Lung (tissue), 13 donors: ENCODE data around the gene ANKRD18B. TPM values are rescaled to one million over a fixed set of nuclear protein-coding genes. Genes with fewer than 3 reads are reported as not detected.
A peak's percentile ranks its signal among the peaks of the same experiment; 100 is the strongest.

Experiments
- ATAC-seq: fragments of 200-7000 bp; cut with Tn5 transposase; one replicate; pipeline ENCODE4 v1.9.1; 2020; ENCODE audit warnings: moderate number of reproducible peaks; ENCODE audit not compliant: insufficient read depth, low FRiP score
- DNase-seq, 3 donors: peaks; one replicate each; pipeline ENCODE4 v3.0.0-alpha.2; 2013 to 2017
- H3K27ac ChIP-seq, 2 donors: one replicate each; pipeline ENCODE4 v1.5.1; 2013; ENCODE audit warnings: mild to moderate bottlenecking in 2 of 2, moderate library complexity in 2 of 2, control low read depth in 1 of 2, inconsistent platforms in 1 of 2, low read depth in 1 of 2, low read length in 1 of 2
- H3K27me3 ChIP-seq, 3 donors: one replicate each; pipeline ENCODE4 v1.5.1; 2013; ENCODE audit warnings: low read length in 2 of 3; ENCODE audit not compliant: control insufficient read depth in 3 of 3, insufficient read depth in 3 of 3
- H3K36me3 ChIP-seq, 4 donors: one replicate each; pipeline ENCODE4 v1.5.1; 2013; ENCODE audit warnings: low read length in 4 of 4, mild to moderate bottlenecking in 1 of 4, moderate library complexity in 1 of 4; ENCODE audit not compliant: control insufficient read depth in 4 of 4, insufficient read depth in 4 of 4
- H3K4me1 ChIP-seq, 5 donors: one replicate each; pipeline ENCODE4 v1.5.1; 2013; ENCODE audit warnings: low read length in 5 of 5, mild to moderate bottlenecking in 2 of 5, moderate library complexity in 1 of 5; ENCODE audit not compliant: control insufficient read depth in 5 of 5, insufficient read depth in 5 of 5
- H3K4me3 ChIP-seq: one replicate; pipeline ENCODE4 v1.5.1; 2013; ENCODE audit warnings: mild to moderate bottlenecking, control low read depth, moderate library complexity
- H3K9ac ChIP-seq, 2 donors: one replicate each; pipeline ENCODE4 v1.5.1; 2013; ENCODE audit warnings: low read length in 2 of 2, control low read depth in 1 of 2; ENCODE audit not compliant: insufficient read depth in 1 of 2
- H3K9me3 ChIP-seq, 4 donors: one replicate each; pipeline ENCODE4 v1.5.1; 2013; ENCODE audit warnings: low read length in 3 of 4, mild to moderate bottlenecking in 1 of 4, moderate library complexity in 1 of 4; ENCODE audit not compliant: control insufficient read depth in 4 of 4, insufficient read depth in 3 of 4
- WGBS, 2 donors: extraction: QIAGEN DNeasy Blood & Tissue Kit; methylation state at CpG; one replicate each; pipeline ENCODE4 v1.1.7; 2013; 5-methylcytosine and 5-hydroxymethylcytosine counted together
- polyA plus RNA-seq, 2 donors: library from polyadenylated mRNA; stranded (reverse); fragments of 200-250 nt; gene quantifications; one replicate each; pipeline ENCODE4 v1.2.1, GENCODE V29; 2013
- small RNA-seq: library from RNA; depleted of rRNA; stranded (forward); fragments of <200 nt; gene quantifications from one replicate; pipeline ENCODE3, GENCODE V24; 2014; ENCODE audit warnings: low replicate concordance
- total RNA-seq, 2 donors: library from RNA; depleted of rRNA in 1 of 2; stranded (reverse); fragments of >200 nt in 1 of 2; gene quantifications; one replicate each; pipeline ENCODE4 v1.2.1, GENCODE V29; 2014 to 2021
- TF ChIP-seq, protein P1 (sequence below): IDR thresholded peaks from 2 replicates; pipeline ENCODE4 v1.5.1; 2012; ENCODE audit warnings: mild to moderate bottlenecking; ENCODE audit errors: control extremely low read depth, extremely low read depth
- donor health status: control.
- donor health status: control.
- donor health status: Bipolar disorder and iron deficiency.
- donor health status: healthy.
- donor health status: DM: yes; HTN: yes; CAD: no.

The ANKRD18B gene
- total and polyA plus RNA-seq, 4 donors: 0.27 to 2.2 (median 0.79) TPM

DNA sequence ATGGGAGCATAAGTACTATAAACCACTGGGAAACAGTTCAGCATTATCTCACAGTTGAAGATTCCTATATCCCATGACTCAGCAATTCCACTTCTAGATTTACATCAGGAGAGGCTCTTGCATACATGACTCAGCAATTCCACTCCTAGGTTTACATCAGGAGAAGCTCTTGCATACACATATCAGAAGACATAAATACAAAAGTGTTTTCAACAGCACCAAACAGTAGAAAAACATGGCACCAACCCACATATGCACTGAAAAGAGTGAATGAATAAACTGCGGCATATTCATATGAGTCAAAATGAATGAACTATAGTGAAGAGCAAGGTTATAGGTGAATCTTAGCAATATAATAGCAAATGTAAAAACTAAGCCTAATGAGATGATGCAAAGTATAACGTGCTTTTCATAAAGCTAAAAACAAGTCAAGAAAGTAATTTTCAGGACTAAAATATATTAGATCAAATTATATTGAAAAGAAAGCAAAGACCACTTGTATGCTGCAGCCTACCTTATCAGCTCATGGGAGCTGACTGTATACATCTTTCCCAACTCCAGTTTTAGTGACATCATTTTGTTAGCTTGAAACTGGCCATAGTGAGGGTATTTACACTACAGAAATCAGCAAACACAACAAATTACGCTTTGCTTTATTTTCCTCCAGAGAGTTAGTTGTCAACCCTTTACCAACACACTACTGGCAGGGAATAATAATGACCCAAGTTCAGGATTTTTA lies 95.8 kb downstream of the ANKRD18B start:
- no peak for ATAC-seq

DNA sequence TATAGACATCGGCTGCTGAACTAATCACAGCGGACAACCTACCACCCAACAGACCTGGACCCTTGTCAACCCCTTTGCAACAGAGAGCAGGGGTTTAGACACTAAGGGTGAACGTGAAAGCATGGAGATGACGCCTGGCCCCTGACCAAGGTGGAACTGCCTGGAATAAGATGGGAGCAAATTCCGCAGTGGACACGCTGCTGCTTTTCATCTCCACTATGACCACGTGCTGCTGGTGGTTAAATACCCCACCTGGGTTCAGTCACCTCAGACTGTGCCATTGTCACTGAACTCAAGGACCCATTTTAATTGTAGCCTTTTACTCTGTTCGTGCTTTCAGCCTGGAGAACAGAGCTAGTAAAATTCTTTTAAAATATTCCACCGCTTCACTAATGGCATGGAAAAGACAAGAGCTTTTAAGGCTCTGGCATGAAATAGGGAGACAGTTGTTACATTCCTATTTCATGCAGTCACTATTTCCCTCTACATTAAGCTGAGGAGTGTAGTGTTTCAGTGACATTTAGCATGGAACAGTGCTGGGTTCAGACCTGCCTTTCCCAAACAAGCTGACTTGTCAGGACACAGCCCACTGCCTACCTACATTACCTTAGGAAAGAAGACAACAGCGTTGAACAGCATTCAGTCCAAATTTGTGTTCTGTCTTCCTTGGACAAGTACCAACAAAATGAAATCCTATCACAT lies 96.8 kb downstream of the ANKRD18B start:
- Histone ChIP-seq H3K9ac (no peak overlapping the region), H3K36me3 (no peaks in the 10 kb centered on the region), H3K4me1 (peaks cover 0 to 2% (median 0%) of the 10 kb centered on the region in 5 donors), H3K27me3 (peaks cover 0 to 12% (median 10%) of the 10 kb centered on the region in 3 donors), H3K4me3 (no peak overlapping the region), H3K27ac (no peak overlapping the region), H3K9me3 (peaks cover 0 to 4% (median 0%) of the 10 kb centered on the region in 4 donors)
- WGBS, 2 donors: 69 to 84% methylated on average over 10 of the region's 10 CpGs
- DNase-seq (peak in 2 of 3 donors; percentile 4 to 21), ATAC-seq (no peak)
- TF ChIP-seq, protein P1, sequence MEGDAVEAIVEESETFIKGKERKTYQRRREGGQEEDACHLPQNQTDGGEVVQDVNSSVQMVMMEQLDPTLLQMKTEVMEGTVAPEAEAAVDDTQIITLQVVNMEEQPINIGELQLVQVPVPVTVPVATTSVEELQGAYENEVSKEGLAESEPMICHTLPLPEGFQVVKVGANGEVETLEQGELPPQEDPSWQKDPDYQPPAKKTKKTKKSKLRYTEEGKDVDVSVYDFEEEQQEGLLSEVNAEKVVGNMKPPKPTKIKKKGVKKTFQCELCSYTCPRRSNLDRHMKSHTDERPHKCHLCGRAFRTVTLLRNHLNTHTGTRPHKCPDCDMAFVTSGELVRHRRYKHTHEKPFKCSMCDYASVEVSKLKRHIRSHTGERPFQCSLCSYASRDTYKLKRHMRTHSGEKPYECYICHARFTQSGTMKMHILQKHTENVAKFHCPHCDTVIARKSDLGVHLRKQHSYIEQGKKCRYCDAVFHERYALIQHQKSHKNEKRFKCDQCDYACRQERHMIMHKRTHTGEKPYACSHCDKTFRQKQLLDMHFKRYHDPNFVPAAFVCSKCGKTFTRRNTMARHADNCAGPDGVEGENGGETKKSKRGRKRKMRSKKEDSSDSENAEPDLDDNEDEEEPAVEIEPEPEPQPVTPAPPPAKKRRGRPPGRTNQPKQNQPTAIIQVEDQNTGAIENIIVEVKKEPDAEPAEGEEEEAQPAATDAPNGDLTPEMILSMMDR: no peak

More for the DNA sequence above, 95.8 kb downstream of the ANKRD18B start:
- Histone ChIP-seq H3K4me3 (no peak overlapping the region), H3K9ac (no peak overlapping the region), H3K4me1 (peaks cover 0 to 2% (median 0%) of the 10 kb centered on the region in 5 donors), H3K27me3 (peaks cover 0 to 12% (median 10%) of the 10 kb centered on the region in 3 donors), H3K36me3 (no peaks in the 10 kb centered on the region), H3K27ac (no peak overlapping the region), H3K9me3 (peaks cover 0 to 4% (median 0%) of the 10 kb centered on the region in 4 donors)
- TF ChIP-seq, protein P1: no peak
- DNase-seq: no peak
- 56 to 81% methylated on average over 3 of the region's 3 CpGs for WGBS, 2 donors

Small RNA genes within 50 kb of the gene (small RNA-seq; reads per million reads assigned to genes)
- gene AL139008.1 (not detected), gene PRSS3P4 (not detected)

Other genes with a start within 250 kb of the ANKRD18B start
- 10 to 100 TPM; 34.7 to 43.4 TPM for gene NFX1, start 233.7 kb upstream of the ANKRD18B start, total RNA-seq
- gene NFX1, start 233.7 kb upstream of the ANKRD18B start, polyA plus RNA-seq: 10 to 100 TPM; 13.1 to 17.9 TPM
- 1 to 10 TPM in 1 of 2 donors, under 1 TPM in 1; 0.74 to 3.9 TPM for gene AQP7, start 121.7 kb upstream of the ANKRD18B start, total RNA-seq
- gene AQP7, start 121.7 kb upstream of the ANKRD18B start, polyA plus RNA-seq: 1 to 10 TPM in 1 of 2 donors, under 1 TPM in 1; 0.80 to 2.2 TPM
- 100 to 1,000 TPM in 1 of 2 donors, 10 to 100 TPM in 1; 43.9 to 181 TPM for gene AQP3, start 76.7 kb upstream of the ANKRD18B start, total RNA-seq
- 100 to 1,000 TPM; 137 to 218 TPM for gene AQP3, start 76.7 kb upstream of the ANKRD18B start, polyA plus RNA-seq
- gene NOL6, start 50.3 kb upstream of the ANKRD18B start, total RNA-seq: 10 to 100 TPM; 14.4 to 42.5 TPM
- 10 to 100 TPM; 31.5 to 32.6 TPM for gene NOL6, start 50.3 kb upstream of the ANKRD18B start, polyA plus RNA-seq